ENCODE data around the gene SCMH1.

SCMH1 gene

DNA sequence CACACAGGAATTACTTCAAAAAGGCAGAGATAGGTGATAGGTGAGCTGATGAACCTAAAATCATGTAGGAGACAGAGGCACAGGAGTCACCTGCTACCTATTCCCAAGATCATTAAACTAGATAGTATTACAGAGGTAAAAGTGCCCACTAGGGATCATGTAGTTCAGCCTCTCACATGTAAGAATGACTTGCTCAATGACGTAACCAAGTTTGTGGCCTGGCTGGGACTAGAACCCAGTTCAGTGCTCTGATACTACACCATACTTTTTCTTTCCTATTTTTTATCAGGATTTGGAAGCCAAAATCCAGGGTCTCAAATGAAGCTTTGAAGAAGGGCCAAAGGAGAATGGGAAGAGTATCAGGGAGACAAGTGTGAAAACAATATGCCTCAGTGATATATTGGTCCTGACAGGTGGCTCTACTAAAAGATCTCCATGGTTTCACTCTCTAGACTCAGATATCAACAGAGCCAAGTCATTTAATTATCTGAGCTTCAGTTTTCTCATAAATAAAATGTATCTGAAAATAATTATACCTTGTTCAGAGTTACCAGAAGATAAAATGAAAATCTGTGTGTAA lies 133.3 kb downstream of the SCMH1 start:
- no peak overlapping the region for H2AK5ac ChIP-seq (ENCODE audit: low read length, severe bottlenecking)
- peak; percentile 36 for DNase-seq
- H3K14ac ChIP-seq (ENCODE audit: low read length in 2 of 2), result no peak overlapping the region
- peak overlapping the region; percentile 56 for H3K9ac ChIP-seq (ENCODE audit: low read length)
- peak overlapping the region in 1 of 2 experiments; percentile 12 for H3K4me3 ChIP-seq (ENCODE audit: insufficient read depth in 1 of 2, low read depth in 1 of 2, low read length in 2 of 2)
- no peak overlapping the region for H3K23ac ChIP-seq (ENCODE audit: low read length in 2 of 2)
- H2BK12ac ChIP-seq (ENCODE audit: low read length in 2 of 2), result peak overlapping the region; percentile 6 to 39
- peaks cover 2% of the 10 kb centered on the region for H3K79me1 ChIP-seq (replicated peaks; ENCODE audit: low read length, poor library complexity, severe bottlenecking)
- H2AFZ ChIP-seq (ENCODE audit: low read depth, low read length), result no peak overlapping the region
- no peaks in the 10 kb centered on the region for H3K27me3 ChIP-seq (ENCODE audit: control insufficient read depth in 1 of 2, insufficient read depth in 1 of 2, low read length in 2 of 2)
- H3K36me3 ChIP-seq (ENCODE audit: control insufficient read depth in 1 of 2, insufficient read depth in 2 of 2, low read depth in 1 of 2, low read length in 2 of 2), result peaks cover 5 to 11% of the 10 kb centered on the region in 2 experiments
- H3K9me3 ChIP-seq (ENCODE audit: control insufficient read depth, low read length), result no peaks in the 10 kb centered on the region
- WGBS, result 83% methylated on average over 1 of the region's 1 CpG
- H2BK15ac ChIP-seq (ENCODE audit: low read depth, poor library complexity, severe bottlenecking), result no peak overlapping the region
- no peak overlapping the region for H4K8ac ChIP-seq (ENCODE audit: low read length)
- H3K18ac ChIP-seq (ENCODE audit: low read depth in 1 of 2, low read length in 2 of 2), result peak overlapping the region in 1 of 2 experiments; percentile 9
- no peak overlapping the region for H3K4ac ChIP-seq (ENCODE audit: low read depth in 1 of 2, low read length in 2 of 2)
- no peak overlapping the region for H3K4me2 ChIP-seq (ENCODE audit: low read length, poor library complexity, severe bottlenecking)
- H3K4me1 ChIP-seq (ENCODE audit: control insufficient read depth, insufficient read depth, low read depth, low read length), result peaks cover 3% of the 10 kb centered on the region
- no peak overlapping the region for H2BK120ac ChIP-seq (ENCODE audit: low read depth, low read length)
- H4K91ac ChIP-seq (ENCODE audit: low read length), result no peak overlapping the region
- no peak overlapping the region for H2BK5ac ChIP-seq (ENCODE audit: low read depth, low read length, poor library complexity, severe bottlenecking)
- peak overlapping the region; percentile 49 for H3K27ac ChIP-seq (ENCODE audit: low read length, poor library complexity, severe bottlenecking)

DNA sequence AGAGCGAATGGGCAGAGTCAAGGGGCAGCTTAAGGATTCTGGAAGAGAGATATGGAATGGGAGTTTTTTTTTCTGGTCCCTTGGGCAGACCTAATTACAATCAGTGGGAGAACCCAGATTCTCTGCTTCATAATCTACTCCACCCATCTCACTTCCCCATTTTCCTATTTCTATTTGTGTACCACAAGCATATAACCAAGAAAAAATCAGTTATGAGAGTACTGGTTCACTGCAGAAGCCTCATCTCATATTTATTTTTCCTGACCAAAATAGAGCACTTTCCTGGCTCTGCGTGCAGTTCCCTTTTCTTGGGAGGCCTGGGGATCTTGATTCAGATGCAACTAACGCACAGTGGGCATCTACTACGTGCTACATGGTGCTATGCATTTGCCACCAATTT lies 138.3 kb downstream of the SCMH1 start:
- no peak for DNase-seq
- Histone ChIP-seq H2BK12ac (ENCODE audit: low read length in 2 of 2) (no peak overlapping the region), H3K4me1 (ENCODE audit: control insufficient read depth, insufficient read depth, low read depth, low read length) (no peaks in the 10 kb centered on the region), H2BK120ac (ENCODE audit: low read depth, low read length) (no peak overlapping the region), H3K14ac (ENCODE audit: low read length in 2 of 2) (no peak overlapping the region), H3K36me3 (ENCODE audit: control insufficient read depth in 1 of 2, insufficient read depth in 2 of 2, low read depth in 1 of 2, low read length in 2 of 2) (no peaks in the 10 kb centered on the region), H3K4me2 (ENCODE audit: low read length, poor library complexity, severe bottlenecking) (no peak overlapping the region), H3K27me3 (ENCODE audit: control insufficient read depth in 1 of 2, insufficient read depth in 1 of 2, low read length in 2 of 2) (peaks cover 0 to 5% of the 10 kb centered on the region in 2 experiments), H4K8ac (ENCODE audit: low read length) (no peak overlapping the region), H2AFZ (ENCODE audit: low read depth, low read length) (no peak overlapping the region), H3K27ac (ENCODE audit: low read length, poor library complexity, severe bottlenecking) (no peak overlapping the region), H3K9ac (ENCODE audit: low read length) (no peak overlapping the region), H3K4me3 (ENCODE audit: insufficient read depth in 1 of 2, low read depth in 1 of 2, low read length in 2 of 2) (no peak overlapping the region), H2AK5ac (ENCODE audit: low read length, severe bottlenecking) (no peak overlapping the region), H2BK15ac (ENCODE audit: low read depth, poor library complexity, severe bottlenecking) (no peak overlapping the region), H4K91ac (ENCODE audit: low read length) (no peak overlapping the region), H3K9me3 (ENCODE audit: control insufficient read depth, low read length) (no peaks in the 10 kb centered on the region), H3K23ac (ENCODE audit: low read length in 2 of 2) (no peak overlapping the region), H2BK5ac (ENCODE audit: low read depth, low read length, poor library complexity, severe bottlenecking) (no peak overlapping the region), H3K79me1 (replicated peaks; ENCODE audit: low read length, poor library complexity, severe bottlenecking) (peaks cover 2% of the 10 kb centered on the region), H3K18ac (ENCODE audit: low read depth in 1 of 2, low read length in 2 of 2) (no peak overlapping the region), H3K4ac (ENCODE audit: low read depth in 1 of 2, low read length in 2 of 2) (no peak overlapping the region)
- WGBS, result 100% methylated on average over 4 of the region's 4 CpGs

DNA sequence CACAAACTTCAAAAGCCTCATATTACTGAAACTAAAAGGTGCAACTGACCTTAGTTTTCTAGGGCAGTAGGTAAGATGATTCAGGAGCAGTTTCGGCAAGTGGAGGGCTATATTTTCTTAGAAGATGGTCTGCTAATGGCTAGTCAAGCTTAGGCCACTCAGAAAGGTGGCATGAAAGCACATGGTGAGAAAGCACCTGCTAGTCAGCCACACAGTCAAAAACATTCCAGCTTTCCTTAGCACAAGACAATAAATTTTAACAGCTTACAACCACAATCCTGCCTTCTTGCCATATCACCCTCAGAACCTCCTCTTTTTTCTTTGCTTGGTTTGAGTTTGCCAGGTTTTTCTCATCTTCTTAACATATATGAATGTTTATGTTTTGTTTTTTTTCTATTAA lies 139.5 kb downstream of the SCMH1 start:
- no peak overlapping the region for H2BK120ac ChIP-seq (ENCODE audit: low read depth, low read length)
- H2BK12ac ChIP-seq (ENCODE audit: low read length in 2 of 2), result no peak overlapping the region
- H3K9ac ChIP-seq (ENCODE audit: low read length), result no peak overlapping the region
- H3K9me3 ChIP-seq (ENCODE audit: control insufficient read depth, low read length), result no peaks in the 10 kb centered on the region
- DNase-seq, result no peak
- H3K23ac ChIP-seq (ENCODE audit: low read length in 2 of 2), result no peak overlapping the region
- H2AK5ac ChIP-seq (ENCODE audit: low read length, severe bottlenecking), result no peak overlapping the region
- no peak overlapping the region for H3K4me3 ChIP-seq (ENCODE audit: insufficient read depth in 1 of 2, low read depth in 1 of 2, low read length in 2 of 2)
- no peak overlapping the region for H4K8ac ChIP-seq (ENCODE audit: low read length)
- peaks cover 2% of the 10 kb centered on the region for H3K79me1 ChIP-seq (replicated peaks; ENCODE audit: low read length, poor library complexity, severe bottlenecking)
- no peak overlapping the region for H2BK5ac ChIP-seq (ENCODE audit: low read depth, low read length, poor library complexity, severe bottlenecking)
- no peak overlapping the region for H3K4me2 ChIP-seq (ENCODE audit: low read length, poor library complexity, severe bottlenecking)
- no peak overlapping the region for H3K4ac ChIP-seq (ENCODE audit: low read depth in 1 of 2, low read length in 2 of 2)
- no peak overlapping the region for H3K14ac ChIP-seq (ENCODE audit: low read length in 2 of 2)
- no peak overlapping the region for H2BK15ac ChIP-seq (ENCODE audit: low read depth, poor library complexity, severe bottlenecking)
- no peaks in the 10 kb centered on the region for H3K4me1 ChIP-seq (ENCODE audit: control insufficient read depth, insufficient read depth, low read depth, low read length)
- no peak overlapping the region for H3K27ac ChIP-seq (ENCODE audit: low read length, poor library complexity, severe bottlenecking)
- peaks cover 0 to 5% of the 10 kb centered on the region in 2 experiments for H3K27me3 ChIP-seq (ENCODE audit: control insufficient read depth in 1 of 2, insufficient read depth in 1 of 2, low read length in 2 of 2)
- H2AFZ ChIP-seq (ENCODE audit: low read depth, low read length), result no peak overlapping the region
- 100% methylated on average over 1 of the region's 1 CpG for WGBS
- H3K18ac ChIP-seq (ENCODE audit: low read depth in 1 of 2, low read length in 2 of 2), result no peak overlapping the region
- H3K36me3 ChIP-seq (ENCODE audit: control insufficient read depth in 1 of 2, insufficient read depth in 2 of 2, low read depth in 1 of 2, low read length in 2 of 2), result no peaks in the 10 kb centered on the region
- no peak overlapping the region for H4K91ac ChIP-seq (ENCODE audit: low read length)

DNA sequence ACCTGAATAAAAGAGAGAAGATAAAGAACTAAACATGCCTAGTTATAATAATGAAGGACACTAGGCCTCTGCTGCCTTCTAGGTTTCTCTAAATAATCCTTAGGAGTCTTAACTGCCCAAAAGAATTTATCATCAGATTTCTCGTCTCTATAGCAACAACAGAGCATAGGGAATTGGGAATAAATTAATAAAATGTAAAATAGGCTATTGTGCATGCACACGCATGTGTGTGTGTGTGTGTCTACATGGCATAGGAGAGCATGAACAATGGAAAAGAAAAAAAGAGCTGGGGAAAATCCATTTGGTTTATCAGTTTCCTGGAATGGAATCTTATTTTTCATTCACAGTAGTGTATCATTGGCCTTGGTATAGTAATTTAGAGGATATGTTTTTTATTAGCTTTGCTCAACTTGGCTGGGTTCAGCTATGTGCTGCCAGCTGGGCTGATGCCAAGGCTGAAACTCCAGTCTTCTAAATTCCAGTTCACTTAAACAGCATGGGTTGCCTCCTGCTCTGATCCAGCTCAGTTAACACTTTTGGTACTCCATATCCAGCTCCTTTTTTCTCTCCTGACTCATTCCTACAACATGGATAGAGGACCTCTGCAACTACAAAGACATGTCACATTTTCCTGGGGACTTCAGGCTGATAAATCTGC lies 140.0 kb downstream of the SCMH1 start:
- peak overlapping the region; percentile 20 for H3K9ac ChIP-seq (ENCODE audit: low read length)
- no peak overlapping the region for H3K4me2 ChIP-seq (ENCODE audit: low read length, poor library complexity, severe bottlenecking)
- H4K8ac ChIP-seq (ENCODE audit: low read length), result no peak overlapping the region
- no peak overlapping the region for H3K27ac ChIP-seq (ENCODE audit: low read length, poor library complexity, severe bottlenecking)
- no peak overlapping the region for H3K23ac ChIP-seq (ENCODE audit: low read length in 2 of 2)
- 98% methylated on average over 2 of the region's 2 CpGs for WGBS
- no peak overlapping the region for H2BK12ac ChIP-seq (ENCODE audit: low read length in 2 of 2)
- H3K4me1 ChIP-seq (ENCODE audit: control insufficient read depth, insufficient read depth, low read depth, low read length), result no peaks in the 10 kb centered on the region
- no peak overlapping the region for H3K4ac ChIP-seq (ENCODE audit: low read depth in 1 of 2, low read length in 2 of 2)
- H3K4me3 ChIP-seq (ENCODE audit: insufficient read depth in 1 of 2, low read depth in 1 of 2, low read length in 2 of 2), result no peak overlapping the region
- H2BK5ac ChIP-seq (ENCODE audit: low read depth, low read length, poor library complexity, severe bottlenecking), result no peak overlapping the region
- H2AK5ac ChIP-seq (ENCODE audit: low read length, severe bottlenecking), result no peak overlapping the region
- no peak overlapping the region for H2BK120ac ChIP-seq (ENCODE audit: low read depth, low read length)
- no peak overlapping the region for H4K91ac ChIP-seq (ENCODE audit: low read length)
- H2AFZ ChIP-seq (ENCODE audit: low read depth, low read length), result no peak overlapping the region
- no peaks in the 10 kb centered on the region for H3K36me3 ChIP-seq (ENCODE audit: control insufficient read depth in 1 of 2, insufficient read depth in 2 of 2, low read depth in 1 of 2, low read length in 2 of 2)
- H3K9me3 ChIP-seq (ENCODE audit: control insufficient read depth, low read length), result no peaks in the 10 kb centered on the region
- peaks cover 2% of the 10 kb centered on the region for H3K79me1 ChIP-seq (replicated peaks; ENCODE audit: low read length, poor library complexity, severe bottlenecking)
- no peak overlapping the region for H3K14ac ChIP-seq (ENCODE audit: low read length in 2 of 2)
- no peak overlapping the region for H3K18ac ChIP-seq (ENCODE audit: low read depth in 1 of 2, low read length in 2 of 2)
- peak; percentile 19 for DNase-seq
- H2BK15ac ChIP-seq (ENCODE audit: low read depth, poor library complexity, severe bottlenecking), result no peak overlapping the region
- H3K27me3 ChIP-seq (ENCODE audit: control insufficient read depth in 1 of 2, insufficient read depth in 1 of 2, low read length in 2 of 2), result peaks cover 0 to 8% of the 10 kb centered on the region in 2 experiments
